Measurements from ENCODE around the gene TRIM68. TPM values are rescaled to one million over a fixed set of nuclear protein-coding genes. Genes with fewer than 3 reads are reported as not detected.

Gene TRIM68
- total RNA-seq, 1 donor from 2014 or later, result 8.2 TPM

DNA sequence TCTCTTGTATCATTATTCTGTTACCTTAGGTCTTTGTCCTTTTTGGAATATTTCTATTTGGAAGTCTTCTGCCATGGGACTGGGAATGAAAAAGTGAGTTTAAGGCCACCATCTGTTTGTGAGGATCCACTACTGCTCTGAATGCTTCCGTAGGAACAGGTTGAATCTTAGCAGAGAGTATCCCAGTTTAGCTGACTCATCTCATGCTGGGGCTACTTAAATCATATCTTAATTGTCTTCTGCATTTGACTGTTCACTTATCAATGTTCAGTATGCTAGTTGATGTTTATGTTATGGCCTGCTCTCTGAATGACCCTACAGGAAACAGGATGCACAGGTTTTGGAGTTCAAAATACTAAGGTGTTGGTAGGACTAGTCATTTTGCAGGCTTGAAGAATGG lies 27.9 kb downstream of the TRIM68 start:
- no peak overlapping the region for H3K27ac Mint-ChIP-seq
- H3K9me3 Mint-ChIP-seq, result no peaks in the 10 kb centered on the region
- peaks cover 13% of the 10 kb centered on the region for H3K4me1 Mint-ChIP-seq (ENCODE audit: low read depth)
- no peak overlapping the region for H3K4me3 Mint-ChIP-seq
- H3K27me3 Mint-ChIP-seq (ENCODE audit: insufficient read depth), result peaks cover 5% of the 10 kb centered on the region
- DNase-seq (ENCODE audit: low spot score), result no peak
- intact Hi-C loops (cut with micrococcal nuclease), result no loop called here
- H3K36me3 Mint-ChIP-seq (ENCODE audit: low read depth), result no peaks in the 10 kb centered on the region

DNA sequence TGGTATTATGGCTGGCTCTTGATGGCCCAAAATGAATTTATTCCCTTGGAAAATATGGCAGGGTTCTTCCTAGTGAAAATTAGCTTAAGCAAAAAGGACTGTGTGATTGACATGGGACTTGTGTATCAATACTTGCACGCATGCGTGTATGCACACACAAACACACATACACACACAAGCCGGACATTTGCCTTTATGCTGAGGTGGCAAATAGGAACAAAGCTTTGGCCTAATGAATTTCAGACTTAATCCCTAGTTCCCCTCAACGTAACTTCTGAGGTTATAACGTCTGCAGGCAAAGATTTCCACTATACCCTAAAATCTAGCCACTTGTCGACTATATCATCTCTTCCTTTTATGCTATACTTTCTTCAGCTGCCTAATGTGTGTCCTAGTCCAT lies 29.4 kb downstream of the TRIM68 start:
- Mint-ChIP-seq H3K4me1 (ENCODE audit: low read depth) (peaks cover 13% of the 10 kb centered on the region), H3K4me3 (no peak overlapping the region), H3K27me3 (ENCODE audit: insufficient read depth) (peaks cover 5% of the 10 kb centered on the region), H3K36me3 (ENCODE audit: low read depth) (no peaks in the 10 kb centered on the region), H3K9me3 (no peaks in the 10 kb centered on the region), H3K27ac (no peak overlapping the region)
- intact Hi-C loops (cut with micrococcal nuclease), result no loop called here
- DNase-seq (ENCODE audit: low spot score), result no peak

DNA sequence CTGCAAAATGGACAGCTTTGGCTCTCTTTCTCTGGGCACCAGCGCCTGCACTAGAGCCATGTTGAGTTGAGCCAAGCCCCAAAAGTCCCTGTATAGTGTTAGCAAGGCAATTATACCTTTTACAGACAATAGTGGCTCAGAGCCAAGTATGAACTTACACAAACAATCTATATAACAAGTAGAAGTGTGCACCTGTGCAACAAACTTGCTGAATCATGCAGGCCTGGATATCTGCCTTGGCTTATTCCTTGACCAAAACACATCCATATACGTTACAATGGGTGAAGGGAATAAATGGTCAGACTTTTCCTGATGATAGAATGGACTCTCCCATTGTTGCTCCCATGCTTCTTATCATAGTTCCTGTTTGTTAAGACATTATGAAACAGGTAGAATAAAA lies 30.3 kb downstream of the TRIM68 start:
- Mint-ChIP-seq H3K27me3 (ENCODE audit: insufficient read depth) (peaks cover 5% of the 10 kb centered on the region), H3K4me1 (ENCODE audit: low read depth) (peaks cover 13% of the 10 kb centered on the region), H3K9me3 (no peaks in the 10 kb centered on the region), H3K27ac (no peak overlapping the region), H3K4me3 (no peak overlapping the region), H3K36me3 (ENCODE audit: low read depth) (no peaks in the 10 kb centered on the region)
- intact Hi-C loops (cut with micrococcal nuclease), result no loop called here
- DNase-seq (ENCODE audit: low spot score), result no peak

DNA sequence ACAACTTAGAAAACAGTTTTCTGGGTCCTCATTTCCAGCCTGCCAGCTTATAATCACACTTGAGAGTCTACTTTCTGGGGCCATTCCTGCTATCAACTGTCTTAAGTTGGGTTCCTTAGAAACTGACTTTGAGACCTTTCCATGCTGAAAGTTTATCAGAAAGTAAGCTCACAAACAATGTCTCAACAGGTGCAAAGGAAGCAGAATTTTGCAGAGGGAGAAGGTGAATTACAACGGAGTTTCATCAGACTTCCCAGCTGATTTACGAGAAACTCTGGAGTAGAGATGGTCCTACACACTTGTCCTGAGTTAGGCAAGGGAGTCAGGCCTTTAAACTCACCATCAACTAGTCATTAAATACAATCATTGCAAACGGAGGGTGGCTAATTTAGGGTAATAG lies 31.2 kb downstream of the TRIM68 start:
- Mint-ChIP-seq H3K9me3 (no peaks in the 10 kb centered on the region), H3K4me3 (no peak overlapping the region), H3K27me3 (ENCODE audit: insufficient read depth) (peaks cover 5% of the 10 kb centered on the region), H3K27ac (no peak overlapping the region), H3K36me3 (ENCODE audit: low read depth) (no peaks in the 10 kb centered on the region), H3K4me1 (ENCODE audit: low read depth) (peaks cover 13% of the 10 kb centered on the region)
- intact Hi-C loops (cut with micrococcal nuclease), result no loop called here
- DNase-seq (ENCODE audit: low spot score), result no peak

DNA sequence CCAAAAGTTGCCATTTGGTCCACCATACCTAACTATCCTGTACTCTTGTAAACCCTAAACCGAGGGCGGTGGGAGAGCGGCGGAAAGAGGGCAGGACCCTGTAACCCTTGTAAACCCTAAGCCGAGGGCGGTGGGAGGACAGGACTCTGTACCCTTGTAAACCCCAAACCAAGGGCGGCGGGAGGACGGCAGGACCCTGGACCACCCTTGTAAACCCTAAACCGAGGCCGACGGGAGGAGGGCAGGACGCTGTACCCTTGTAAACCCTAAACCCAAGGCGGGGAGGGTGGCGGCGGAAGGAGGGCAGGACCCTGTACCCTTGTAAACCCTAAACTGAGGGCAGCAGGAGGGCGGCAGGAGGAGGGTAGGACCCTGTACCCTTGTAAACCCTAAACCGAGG lies 39.0 kb downstream of the TRIM68 start:
- Mint-ChIP-seq H3K27me3 (ENCODE audit: insufficient read depth) (no peaks in the 10 kb centered on the region), H3K36me3 (ENCODE audit: low read depth) (no peaks in the 10 kb centered on the region), H3K4me3 (no peak overlapping the region), H3K27ac (no peak overlapping the region), H3K9me3 (no peaks in the 10 kb centered on the region), H3K4me1 (ENCODE audit: low read depth) (no peaks in the 10 kb centered on the region)
- intact Hi-C loops (cut with micrococcal nuclease), result no loop called here
- DNase-seq (ENCODE audit: low spot score), result no peak

DNA sequence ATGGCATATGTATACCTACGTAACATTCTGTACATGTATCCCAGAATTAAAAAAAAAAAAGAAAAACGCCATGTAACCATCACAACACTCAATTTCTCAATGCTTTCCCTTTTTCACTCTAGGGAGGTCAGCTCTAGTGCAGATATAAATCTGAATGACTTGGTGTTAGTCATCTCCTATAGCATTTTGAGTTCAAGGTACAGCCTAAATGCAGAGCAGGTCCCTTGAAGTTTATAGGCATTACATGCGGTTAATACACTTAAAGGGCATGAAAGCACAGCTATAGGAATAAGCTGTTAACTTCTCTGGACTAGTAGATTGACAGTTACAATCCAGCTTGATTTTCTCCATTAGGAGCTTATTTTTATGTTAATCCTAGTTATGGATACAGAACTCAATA lies 42.7 kb downstream of the TRIM68 start:
- H3K36me3 Mint-ChIP-seq (ENCODE audit: low read depth), result no peaks in the 10 kb centered on the region
- no peak for DNase-seq (ENCODE audit: low spot score)
- H3K4me1 Mint-ChIP-seq (ENCODE audit: low read depth), result no peaks in the 10 kb centered on the region
- no peak overlapping the region for H3K4me3 Mint-ChIP-seq
- H3K9me3 Mint-ChIP-seq, result no peaks in the 10 kb centered on the region
- no peaks in the 10 kb centered on the region for H3K27me3 Mint-ChIP-seq (ENCODE audit: insufficient read depth)
- intact Hi-C loops (cut with micrococcal nuclease), result no loop called here
- no peak overlapping the region for H3K27ac Mint-ChIP-seq

DNA sequence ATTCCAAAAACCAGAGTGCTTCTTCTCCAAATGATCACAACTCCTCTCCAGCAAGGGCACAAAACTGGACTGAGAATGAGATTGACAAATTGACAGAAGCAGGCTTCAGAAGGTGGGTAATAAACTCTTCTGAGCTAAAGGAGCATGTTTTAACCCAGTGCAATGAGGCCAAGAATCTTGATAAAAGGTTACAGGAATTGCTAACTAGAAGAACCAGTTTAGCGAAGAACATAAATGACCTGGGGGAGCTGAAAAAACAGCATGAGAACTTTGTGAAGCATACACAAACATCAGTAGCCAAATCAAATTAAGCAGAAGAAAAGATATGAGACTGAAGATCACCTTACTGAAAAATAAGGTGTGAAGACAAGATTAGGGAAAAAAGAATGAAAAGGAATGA lies 47.6 kb downstream of the TRIM68 start:
- no peaks in the 10 kb centered on the region for H3K27me3 Mint-ChIP-seq (ENCODE audit: insufficient read depth)

DNA sequence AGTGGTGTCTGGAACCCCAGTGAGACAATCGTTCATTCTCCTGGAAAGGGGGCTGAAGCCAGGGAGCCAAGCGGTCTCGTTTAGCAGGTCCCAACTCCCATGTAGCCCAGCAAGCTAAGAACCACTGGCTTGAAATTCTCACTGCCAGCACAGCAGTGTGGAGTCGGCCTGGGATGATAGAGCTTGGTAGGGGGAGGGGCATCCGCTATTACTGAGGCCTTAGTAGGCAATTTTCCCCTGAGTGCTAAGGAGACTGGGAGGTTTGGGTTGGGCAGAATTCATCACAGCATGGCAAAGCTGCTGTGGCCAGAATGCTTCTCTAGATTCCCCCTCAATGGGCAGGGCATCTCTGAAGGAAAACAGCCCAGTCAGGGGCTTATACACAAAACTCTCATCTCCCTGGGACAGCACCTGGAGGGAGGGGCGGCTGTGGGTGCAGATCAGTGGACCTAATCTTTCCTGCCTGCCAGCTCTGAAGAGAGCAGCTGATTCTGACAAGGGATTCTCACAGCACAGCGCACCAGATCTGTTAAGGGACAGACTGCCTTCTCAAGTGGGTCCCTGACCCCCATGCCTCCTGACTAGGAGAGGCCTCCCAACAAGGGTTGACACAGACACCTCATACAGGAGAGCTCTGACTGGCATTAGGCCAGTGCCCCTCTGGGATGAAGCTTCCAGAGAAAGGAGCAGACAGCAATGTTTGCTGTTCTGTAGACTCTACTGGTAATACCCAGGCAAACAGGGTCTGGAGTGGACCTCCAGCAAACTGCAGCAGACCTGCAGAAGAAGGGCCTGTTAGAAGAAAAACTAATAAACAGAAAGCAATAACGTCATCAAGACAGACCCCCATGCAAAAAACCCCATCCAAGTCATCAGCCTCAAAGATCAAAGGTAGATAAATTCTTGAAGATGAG lies 48.2 kb downstream of the TRIM68 start:
- H3K4me3 Mint-ChIP-seq, result no peak overlapping the region
- no peak for DNase-seq (ENCODE audit: low spot score)
- no peak overlapping the region for H3K27ac Mint-ChIP-seq
- intact Hi-C loops (cut with micrococcal nuclease), result no loop called here
- no peaks in the 10 kb centered on the region for H3K27me3 Mint-ChIP-seq (ENCODE audit: insufficient read depth)
- H3K36me3 Mint-ChIP-seq (ENCODE audit: low read depth), result no peaks in the 10 kb centered on the region
- no peaks in the 10 kb centered on the region for H3K9me3 Mint-ChIP-seq
- no peaks in the 10 kb centered on the region for H3K4me1 Mint-ChIP-seq (ENCODE audit: low read depth)

More for the DNA sequence above, 47.6 kb downstream of the TRIM68 start:
- intact Hi-C loops (cut with micrococcal nuclease), result no loop called here
- H3K4me1 Mint-ChIP-seq (ENCODE audit: low read depth), result no peaks in the 10 kb centered on the region
- DNase-seq (ENCODE audit: low spot score), result no peak
- no peak overlapping the region for H3K4me3 Mint-ChIP-seq
- no peak overlapping the region for H3K27ac Mint-ChIP-seq
- H3K36me3 Mint-ChIP-seq (ENCODE audit: low read depth), result no peaks in the 10 kb centered on the region
- H3K9me3 Mint-ChIP-seq, result no peaks in the 10 kb centered on the region

DNA sequence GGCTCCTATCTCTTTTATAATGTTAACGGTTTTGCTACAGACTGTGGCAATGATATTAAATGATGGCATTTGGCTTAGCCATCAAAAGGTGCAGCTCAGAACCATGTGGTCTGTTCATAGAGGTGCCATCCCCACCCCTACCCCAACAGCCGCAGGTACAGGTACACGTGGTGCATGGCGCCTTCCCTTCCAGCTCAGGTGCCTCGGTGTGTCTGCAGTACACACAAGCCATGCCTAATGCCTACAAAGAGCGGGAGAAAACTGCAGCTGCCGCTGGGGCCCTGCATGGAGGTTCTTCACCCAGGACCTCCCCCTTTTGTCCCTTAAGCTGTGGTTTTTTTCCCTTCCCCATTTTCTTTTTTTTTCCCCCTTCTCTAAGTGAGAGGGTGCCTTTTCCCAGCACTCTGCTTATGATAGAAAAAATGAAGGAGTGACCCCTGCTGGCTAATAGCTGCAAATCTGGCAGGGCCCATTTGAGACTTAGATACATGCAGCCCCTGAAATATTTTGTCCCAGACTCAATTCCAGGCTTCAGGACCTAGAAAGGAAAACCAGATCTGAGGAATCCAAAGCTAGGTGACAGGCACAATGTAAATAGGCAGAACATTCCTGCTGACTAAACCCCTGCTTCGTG lies 56.6 kb downstream of the TRIM68 start:
- H3K27me3 Mint-ChIP-seq (ENCODE audit: insufficient read depth), result no peaks in the 10 kb centered on the region
- no peaks in the 10 kb centered on the region for H3K4me1 Mint-ChIP-seq (ENCODE audit: low read depth)
- H3K36me3 Mint-ChIP-seq (ENCODE audit: low read depth), result no peaks in the 10 kb centered on the region
- intact Hi-C loops (cut with micrococcal nuclease), result no loop called here
- no peak for DNase-seq (ENCODE audit: low spot score)
- no peaks in the 10 kb centered on the region for H3K9me3 Mint-ChIP-seq
- H3K4me3 Mint-ChIP-seq, result no peak overlapping the region
- H3K27ac Mint-ChIP-seq, result no peak overlapping the region

Other genes starting within 250 kb of the TRIM68 start
- not detected in 2 replicates for gene OR52B4, start 239.8 kb downstream of the TRIM68 start, total RNA-seq
- gene TRIM21, start 214.5 kb downstream of the TRIM68 start, total RNA-seq, result 28.8 and 31.6 TPM in 2 replicates
- not detected in 2 replicates for gene OR52K2, start 158.9 kb downstream of the TRIM68 start, total RNA-seq
- not detected in 2 replicates for gene OR52K1, start 125.6 kb downstream of the TRIM68 start, total RNA-seq
- not detected in 2 replicates for gene OR52M1, start 63.0 kb downstream of the TRIM68 start, total RNA-seq
- gene OR52I2, start 26.5 kb downstream of the TRIM68 start, total RNA-seq, result not detected in 2 replicates
- gene OR52I1, start 14.2 kb downstream of the TRIM68 start, total RNA-seq, result not detected in 2 replicates
- not detected in 2 replicates for gene OR51D1, start 29.2 kb upstream of the TRIM68 start, total RNA-seq
- not detected in 2 replicates for gene OR51E1, start 35.8 kb upstream of the TRIM68 start, total RNA-seq
- not detected in 2 replicates for gene OR51E2, start 89.6 kb upstream of the TRIM68 start, total RNA-seq
- gene MMP26, start 96.6 kb upstream of the TRIM68 start, total RNA-seq, result not detected in 2 replicates
- not detected in 2 replicates for gene OR51F1, start 161.7 kb upstream of the TRIM68 start, total RNA-seq
- gene OR52R1, start 196.1 kb upstream of the TRIM68 start, total RNA-seq, result not detected in 2 replicates
- gene OR51F2, start 213.1 kb upstream of the TRIM68 start, total RNA-seq, result not detected in 2 replicates
- gene OR51S1, start 241.0 kb upstream of the TRIM68 start, total RNA-seq, result not detected in 2 replicates

Data from activated T-helper 1 cell treated with anti-CD3 and anti-CD28 coated beads, Interleukin-12 subunit alpha, Interleukin-12 subunit beta, Interleukin-2, Interleukin-4 antibody, amounts not matched to agents 30 ng/mL and 10 ng/mL and 1 ng/mL, durations not matched to agents 14 hours and 24 hours and 36 hours (primary cell).